IPS DF 19.7 (cell line): ENCODE measurements around the gene EIPR1.
"Not testable (repeated sequence)": the region's sequence is repeated elsewhere in the genome, so short reads cannot be mapped to it uniquely, and the experiment has no call there.

Source experiments
- DNase-seq: peaks from one replicate; pipeline ENCODE4 v3.0.0-alpha.2; 2013; ENCODE audit warnings: low read depth, low spot score

EIPR1 gene

DNA sequence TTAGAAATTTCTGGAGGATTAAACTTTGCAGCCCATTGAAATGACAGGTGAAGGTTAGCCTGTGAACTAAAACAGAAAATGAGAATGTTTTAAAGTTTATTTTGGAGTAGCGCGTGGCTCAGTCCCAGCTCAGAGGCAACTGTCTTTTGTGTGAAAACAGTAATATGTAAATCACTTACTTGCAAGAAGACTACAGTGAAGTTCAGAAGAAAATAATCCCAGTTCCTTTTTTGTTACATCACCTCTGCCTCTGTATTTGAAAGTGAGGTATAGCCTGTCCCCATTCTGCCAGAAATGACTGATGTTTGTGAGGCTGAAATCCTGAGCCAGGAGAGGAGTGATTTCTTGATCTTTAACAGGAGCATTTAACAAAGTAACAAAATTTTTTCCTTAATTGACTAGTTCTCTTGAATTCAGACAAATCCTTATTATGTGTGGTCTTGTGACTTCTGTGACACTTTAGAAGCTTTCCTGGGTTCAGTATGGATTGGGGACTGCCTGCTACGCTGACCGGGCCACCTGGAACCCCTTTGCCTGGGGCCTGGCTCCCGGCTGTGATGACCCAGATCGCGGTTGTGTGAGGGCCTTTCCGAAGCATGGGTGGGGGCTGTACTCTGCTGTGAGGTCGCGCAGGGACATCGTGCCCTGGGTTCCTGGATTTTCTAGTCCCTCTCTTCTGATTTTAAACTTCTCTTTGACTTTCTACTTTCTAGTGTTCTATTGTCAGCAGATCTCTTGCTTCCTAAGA lies 26.1 kb upstream of the EIPR1 start:
- no peak for DNase-seq

DNA sequence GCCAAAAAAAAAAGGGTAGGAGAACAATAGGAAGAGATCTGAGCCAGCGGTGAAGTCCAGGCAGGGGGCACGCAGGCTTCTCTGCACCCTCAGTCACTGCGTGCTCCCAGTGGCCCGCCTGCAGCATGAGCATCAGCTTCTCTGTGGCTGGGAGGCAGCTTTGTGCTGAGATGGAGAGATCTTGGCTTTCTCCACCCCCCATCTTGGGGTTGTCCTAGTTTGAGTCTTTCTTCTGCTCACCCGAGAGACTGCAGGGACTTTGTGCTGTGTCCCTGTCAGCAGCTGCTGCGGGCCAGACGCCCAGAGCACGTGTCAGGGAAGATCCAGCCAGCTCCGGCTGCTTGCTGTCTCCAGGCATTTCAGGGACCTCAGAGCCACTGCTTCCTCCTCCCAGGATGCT lies 22.2 kb upstream of the EIPR1 start:
- DNase-seq: no peak

DNA sequence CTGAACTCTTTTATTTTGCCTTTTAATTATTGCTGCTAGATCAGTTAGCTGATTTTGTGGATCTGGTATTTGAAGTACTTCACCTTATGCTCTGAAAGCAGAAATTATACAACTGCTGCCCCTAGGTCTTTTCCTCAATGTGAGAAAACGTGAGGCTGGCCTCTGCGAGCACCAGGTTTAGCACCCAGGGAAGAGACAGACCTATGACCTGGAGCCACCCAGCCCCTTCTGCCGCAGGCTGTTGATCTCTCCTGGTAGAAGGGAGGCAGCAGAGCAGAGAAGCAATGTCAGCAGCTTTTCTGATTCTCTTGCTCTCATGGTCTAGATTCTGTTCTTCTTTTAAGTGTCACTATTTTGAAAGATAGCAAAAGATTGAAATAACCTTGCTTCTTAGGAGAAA lies 21.8 kb upstream of the EIPR1 start:
- no peak for DNase-seq

DNA sequence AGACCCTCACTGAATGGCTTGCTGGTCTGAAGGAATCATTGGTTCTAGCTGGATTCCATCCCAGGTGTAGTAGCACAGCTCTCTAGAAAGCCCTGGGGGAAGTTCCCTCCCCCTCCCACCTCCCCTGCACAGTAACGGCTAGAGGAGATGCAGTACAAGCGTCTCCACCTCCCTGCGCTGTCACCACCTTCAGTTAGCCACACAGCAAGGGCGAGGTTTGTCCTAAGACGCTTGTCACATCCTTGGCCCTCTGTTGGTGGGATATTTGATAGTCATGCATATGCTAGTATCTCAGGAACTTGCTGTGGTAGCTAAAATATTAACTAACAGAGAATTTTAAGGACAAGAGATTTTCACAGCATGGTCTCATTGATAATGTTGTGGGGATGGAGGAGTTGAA lies 21.2 kb upstream of the EIPR1 start:
- DNase-seq: no peak

DNA sequence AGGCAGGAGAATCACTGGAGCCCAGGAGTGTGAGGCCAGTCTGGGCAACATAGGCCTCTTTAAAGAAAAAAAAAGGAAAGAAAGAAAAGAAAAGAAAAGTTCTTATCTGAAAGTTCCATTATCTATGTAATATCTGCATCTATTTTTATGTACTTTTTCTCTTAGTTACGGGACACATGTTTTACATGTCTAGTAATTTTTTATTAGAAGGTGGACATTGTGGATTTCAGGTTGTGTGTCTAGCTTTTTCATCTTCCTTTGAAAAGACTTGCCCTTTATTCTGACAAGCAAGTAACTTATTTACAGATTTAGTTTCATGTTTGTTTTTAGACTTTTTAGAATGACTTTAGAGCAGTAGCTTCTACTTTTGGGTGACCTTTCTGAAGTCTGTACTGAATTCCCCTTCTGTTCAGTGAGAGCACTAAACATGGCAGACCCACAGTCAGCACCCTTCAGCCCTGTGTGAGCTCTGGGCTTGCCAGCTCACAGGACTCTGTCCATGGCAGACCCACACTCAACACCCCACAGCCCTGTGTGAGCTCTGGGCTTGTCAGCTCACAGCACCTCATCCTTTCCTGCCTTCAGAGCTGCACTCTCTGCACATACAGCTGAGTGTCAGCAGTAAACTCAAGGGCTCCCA lies 19.4 kb upstream of the EIPR1 start:
- no peak for DNase-seq

DNA sequence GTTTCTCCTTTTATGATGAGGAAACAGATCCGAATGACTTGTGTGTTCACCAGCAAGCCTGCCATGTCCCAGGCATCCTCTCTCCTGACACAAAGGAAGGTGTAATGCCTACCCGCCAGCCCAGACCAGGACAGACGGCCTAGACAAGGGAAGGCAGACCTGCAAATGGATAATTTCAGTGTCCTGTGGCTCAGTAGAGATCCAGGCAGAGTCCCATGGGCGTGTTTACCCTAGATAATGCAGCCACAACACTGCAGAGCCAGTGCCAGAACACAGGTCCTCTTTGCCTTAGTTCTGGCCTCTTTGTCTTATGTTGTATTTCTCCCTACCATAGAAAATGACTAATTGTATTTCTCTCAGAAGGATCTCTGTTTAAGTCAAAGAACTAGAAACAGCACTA lies 14.6 kb upstream of the EIPR1 start:
- no peak for DNase-seq

DNA sequence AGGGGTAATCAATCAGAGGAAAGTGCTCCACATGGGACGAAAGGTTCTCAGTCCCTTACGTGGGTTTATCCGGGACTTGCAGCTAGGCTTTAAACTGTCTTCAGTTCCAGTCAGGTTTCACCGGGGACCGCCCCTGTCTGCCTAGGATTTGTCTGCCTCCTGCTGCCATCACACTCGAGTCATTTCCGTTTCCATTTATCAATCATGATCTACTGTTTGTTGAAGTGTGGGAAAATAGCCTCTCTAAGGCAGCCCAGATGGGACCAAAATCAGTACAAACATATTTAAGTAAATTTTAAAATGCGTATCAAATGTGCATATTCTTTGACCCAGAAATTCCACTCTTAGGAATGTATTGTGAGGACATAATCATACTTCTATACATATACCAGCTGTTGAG lies 12.4 kb upstream of the EIPR1 start:
- DNase-seq: no peak

DNA sequence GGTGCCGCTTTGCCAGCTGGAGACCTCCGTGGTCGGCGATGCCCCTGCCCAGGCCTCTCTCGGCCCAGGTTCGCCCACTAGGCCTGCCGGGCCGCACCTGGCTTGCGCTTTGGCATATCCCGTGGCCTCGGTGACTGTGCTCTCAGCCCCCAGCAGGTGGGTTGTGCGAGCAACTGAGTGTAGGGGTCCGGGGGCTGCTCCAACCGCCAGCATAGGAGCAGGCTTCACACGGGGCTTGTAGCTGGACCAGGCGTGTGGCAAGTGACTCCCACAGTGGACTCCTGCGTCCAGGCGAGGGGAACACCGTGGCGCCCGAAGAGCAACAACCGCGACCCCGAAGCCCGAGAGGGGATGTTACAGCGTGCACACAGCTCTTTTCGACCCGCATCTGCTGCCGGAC lies 11.6 kb upstream of the EIPR1 start:
- no peak for DNase-seq

DNA sequence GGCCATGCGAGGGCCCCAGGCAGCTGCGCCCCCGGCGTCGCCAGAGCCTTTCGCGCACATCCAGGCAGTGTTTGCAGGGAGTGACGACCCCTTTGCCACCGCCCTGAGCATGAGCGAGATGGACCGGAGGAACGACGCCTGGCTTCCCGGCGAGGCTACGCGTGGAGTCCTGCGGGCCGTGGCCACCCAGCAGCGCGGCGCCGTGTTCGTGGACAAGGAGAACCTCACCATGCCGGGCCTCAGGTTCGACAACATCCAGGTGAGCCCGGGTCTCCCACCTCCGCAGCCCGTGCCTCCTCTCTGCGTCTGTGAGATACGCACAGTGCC lies 10.8 kb upstream of the EIPR1 start:
- DNase-seq: no peak

DNA sequence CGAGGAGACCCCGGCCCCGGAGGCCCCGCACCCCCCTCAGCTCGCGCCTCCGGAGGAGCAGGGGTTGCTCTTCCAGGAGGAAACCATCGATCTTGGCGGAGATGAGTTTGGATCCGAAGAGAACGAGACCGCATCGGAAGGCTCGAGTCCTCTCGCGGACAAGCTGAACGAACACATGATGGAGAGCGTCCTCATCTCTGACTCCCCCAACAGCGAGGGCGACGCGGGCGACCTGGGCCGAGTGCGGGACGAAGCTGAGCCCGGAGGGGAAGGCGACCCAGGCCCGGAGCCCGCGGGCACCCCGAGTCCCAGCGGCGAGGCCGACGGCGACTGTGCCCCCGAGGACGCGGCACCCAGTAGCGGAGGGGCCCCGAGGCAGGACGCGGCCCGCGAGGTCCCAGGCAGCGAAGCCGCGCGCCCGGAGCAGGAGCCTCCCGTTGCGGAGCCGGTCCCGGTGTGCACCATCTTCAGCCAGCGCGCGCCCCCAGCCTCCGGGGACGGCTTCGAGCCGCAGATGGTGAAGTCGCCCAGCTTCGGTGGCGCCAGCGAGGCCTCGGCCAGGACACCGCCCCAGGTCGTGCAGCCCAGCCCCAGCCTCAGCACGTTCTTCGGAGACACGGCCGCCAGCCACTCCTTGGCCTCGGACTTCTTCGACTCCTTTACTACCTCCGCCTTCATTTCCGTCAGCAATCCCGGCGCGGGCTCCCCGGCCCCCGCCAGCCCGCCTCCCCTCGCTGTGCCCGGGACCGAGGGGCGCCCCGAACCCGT lies 10.2 kb upstream of the EIPR1 start:
- no peak for DNase-seq

DNA sequence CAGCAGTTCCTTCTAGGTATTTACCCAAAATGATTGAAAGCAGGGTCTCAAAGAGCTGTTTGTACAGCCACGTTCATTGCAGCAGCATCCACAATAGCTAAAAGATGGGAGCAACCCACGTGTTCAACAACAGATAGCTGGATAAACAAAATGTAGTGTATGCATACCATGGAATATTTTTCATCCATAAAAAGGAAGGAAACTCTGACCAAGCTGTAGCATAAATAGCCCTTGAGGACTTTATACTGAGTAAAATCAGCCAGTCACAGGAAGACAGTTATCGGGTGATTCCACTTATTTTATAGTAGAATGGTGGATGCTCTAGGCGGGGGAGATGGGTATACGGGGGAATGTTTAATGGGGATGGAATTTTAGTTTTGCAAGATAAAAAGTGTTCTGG lies 9.4 kb upstream of the EIPR1 start:
- DNase-seq: no peak

DNA sequence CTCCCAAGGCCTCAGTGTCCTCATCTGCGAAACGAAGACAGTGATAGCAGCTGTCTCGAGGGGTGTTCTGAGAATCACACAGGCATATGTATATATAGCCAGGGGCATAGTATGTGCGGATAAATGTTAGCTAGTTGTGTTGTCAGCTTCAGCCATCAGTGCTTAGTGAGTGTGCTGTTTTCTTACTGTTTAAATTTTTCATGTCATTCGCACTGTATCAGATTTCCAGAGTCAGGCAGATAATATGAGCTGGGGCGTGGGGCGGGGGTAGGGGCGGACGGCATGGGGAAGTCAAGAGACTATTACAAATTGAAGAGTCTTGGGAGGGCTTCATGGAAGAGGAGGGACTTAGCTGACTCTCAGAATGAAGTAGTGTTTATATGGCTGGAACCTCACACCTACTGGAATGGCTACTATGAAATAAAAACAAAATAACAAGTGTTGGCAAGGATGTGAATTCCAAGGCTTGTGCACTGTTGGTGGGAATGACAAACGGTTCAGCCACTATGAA lies 8.9 kb upstream of the EIPR1 start:
- DNase-seq: no peak

DNA sequence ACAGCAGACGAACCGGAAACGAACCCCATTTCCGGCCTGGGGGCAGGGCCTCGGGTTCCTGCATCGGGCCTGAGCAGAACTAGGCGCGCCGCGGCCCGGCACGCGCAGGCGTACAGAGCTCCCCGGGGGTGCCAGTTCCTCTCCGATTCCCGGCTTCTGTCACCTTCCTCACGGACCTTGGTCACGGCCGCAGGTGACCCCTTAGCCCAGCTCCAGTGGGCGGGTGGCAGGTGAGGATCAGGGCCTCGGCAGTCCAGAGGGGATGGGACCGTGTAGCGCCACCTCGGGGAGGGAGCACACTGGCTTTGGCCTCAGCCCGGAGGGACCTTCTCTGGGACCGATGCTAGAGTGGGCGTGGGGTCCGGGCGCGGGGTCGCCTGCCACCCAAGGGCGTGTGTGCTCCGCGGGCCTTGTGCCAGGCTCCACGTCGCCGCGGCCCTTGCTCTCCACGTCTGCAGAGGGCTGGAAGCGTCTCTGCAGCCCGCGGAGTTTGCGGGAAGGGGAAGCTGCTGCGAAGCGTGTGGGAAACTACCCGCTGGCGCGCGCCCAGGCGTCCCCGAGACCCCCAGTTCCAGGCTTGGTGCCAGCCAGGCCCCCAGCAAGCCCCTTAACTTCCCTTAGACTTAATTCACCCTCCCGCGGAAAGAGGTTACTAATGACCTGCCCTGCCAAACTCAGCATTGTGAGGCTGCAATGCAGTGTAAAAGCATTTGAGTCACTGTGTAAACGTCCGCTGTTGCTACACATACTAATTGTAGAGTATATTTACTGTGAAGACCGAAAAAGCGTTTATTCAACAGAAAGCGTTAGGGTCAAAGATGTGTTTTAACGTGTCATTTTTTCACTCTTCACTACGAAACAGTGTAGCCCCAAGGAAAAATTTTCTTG lies 2.3 kb upstream of the EIPR1 start, which contains the start of gene TRAPPC12:
Gene TRAPPC12 (plus strand): TSS at position 48 of the 888 bp plus-strand sequence. CDS start 7,930 bp downstream, outside the sequence.
- peak; percentile 74 for DNase-seq

DNA sequence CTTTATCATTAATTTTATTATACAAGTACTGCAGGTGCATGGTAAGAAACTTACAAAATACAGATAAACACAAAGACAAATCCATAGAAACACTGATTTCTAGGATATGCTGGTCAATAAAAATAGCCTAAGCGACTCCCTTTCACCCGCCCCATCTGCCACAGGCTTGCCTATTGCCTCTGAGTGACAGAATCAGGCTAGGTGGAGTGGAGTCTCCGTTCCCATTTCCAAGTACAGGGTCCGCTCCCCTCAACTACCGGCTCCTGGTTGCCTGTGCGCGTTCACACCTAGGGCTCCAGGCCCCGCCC lies 1.7 kb upstream of the EIPR1 start:
- DNase-seq: no peak

DNA sequence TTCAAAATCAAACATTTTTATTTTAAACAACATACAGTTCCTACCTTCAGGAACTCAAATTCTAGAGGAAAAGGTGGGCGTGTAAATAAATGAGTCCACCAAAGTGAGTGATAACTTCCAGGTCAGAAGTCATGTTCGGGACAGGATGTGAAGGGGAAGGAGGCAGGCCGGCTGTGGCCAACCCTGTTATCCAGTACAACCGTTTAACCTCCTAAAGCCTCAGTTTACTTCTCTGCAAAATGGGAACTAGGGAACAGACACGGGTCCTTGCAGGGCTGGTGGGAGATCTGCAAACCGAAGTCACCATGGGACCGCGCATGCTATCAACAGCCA lies 373 bp downstream of the EIPR1 start:
- DNase-seq: no peak

DNA sequence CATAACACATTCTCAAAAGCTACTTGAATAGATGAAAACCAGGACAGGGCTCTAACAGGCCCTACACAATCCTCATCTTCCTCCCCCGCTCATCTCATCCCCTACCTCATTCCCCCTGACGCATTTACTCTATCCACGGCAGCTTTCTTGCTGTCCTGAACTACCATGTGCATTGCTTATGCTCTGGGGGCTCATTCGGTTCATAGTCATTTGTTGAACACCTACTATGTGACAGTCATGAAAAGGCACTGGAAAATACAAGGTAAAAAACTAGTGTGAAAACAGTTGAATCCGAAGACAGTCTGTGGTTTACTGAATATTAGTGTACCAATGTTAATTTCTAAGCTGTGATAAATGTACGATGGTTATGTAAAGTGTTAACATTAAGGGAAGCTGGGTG lies 797 bp downstream of the EIPR1 start:
- no peak for DNase-seq

DNA sequence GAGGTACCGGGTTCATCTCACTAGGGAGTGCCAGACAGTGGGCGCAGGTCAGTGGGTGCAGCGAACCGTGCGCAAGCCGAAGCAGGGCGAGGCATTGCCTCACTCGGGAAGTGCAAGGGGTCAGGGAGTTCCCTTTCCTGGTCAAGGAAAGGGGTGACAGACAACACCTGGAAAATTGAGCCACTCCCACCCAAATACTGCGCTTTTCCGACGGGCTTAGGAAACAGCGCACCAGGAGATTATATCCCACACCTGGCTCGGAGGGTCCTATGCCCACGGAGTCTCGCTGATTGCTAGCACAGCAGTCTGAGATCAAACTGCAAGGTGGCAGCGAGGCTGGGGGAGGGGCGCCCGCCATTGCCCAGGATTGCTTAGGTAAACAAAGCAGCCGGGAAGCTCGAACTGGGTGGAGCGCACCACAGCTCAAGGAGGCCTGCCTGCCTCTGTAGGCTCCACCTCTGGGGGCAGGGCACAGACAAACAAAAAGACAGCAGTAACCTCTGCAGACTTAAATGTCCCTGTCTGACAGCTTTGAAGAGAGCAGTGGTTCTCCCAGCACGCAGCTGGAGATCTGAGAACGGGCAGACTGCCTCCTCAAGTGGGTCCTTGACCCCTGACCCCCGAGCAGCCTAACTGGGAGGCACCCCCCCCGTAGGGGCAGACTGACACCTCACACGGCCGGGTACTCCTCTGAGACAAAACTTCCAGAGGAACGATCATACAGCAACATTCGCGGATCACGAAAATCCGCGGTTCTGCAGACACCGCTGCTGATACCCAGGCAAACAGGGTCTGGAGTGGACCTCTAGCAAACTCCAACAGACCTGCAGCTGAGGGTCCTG lies 8.1 kb downstream of the EIPR1 start:
- not testable (repeated sequence) for DNase-seq

DNA sequence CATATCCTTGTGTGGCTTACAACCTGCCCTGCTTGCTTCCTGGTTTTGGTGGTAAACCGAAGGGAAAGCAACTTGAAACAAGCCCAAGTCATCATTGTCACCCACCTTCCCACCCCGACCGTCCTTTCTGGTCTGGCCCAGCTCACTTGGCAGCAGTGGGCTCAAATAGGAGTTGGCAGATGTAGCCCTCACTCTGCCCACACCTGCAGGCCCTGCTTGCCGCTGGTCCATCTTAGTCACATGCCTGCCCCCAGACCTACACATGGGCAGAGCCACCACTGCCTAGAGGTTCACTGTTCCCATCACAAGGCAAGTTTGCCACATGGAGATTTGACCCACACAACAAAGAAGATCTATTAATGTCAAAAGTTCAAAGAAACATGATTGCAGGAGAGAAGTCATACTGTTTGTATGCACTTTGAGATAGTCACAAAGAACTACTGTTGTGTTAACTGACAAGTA lies 9.3 kb downstream of the EIPR1 start:
- no peak for DNase-seq

DNA sequence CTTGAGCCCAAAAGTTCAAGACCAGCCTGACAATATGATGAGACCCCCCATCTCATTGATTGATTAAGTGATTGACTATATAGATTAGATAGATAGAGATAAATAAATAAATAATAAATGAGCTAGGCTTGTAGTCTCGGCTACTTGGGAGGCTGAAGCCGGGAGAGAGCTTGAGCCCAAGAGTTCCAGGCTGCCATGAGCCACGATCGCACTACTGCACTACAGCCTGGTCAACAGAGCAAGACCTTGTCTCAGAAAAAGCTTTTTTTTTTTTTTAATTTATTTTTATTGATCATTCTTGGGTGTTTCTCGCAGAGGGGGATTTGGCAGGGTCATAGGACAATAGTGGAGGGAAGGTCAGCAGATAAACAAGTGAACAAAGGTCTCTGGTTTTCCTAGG lies 12.4 kb downstream of the EIPR1 start:
- no peak for DNase-seq

DNA sequence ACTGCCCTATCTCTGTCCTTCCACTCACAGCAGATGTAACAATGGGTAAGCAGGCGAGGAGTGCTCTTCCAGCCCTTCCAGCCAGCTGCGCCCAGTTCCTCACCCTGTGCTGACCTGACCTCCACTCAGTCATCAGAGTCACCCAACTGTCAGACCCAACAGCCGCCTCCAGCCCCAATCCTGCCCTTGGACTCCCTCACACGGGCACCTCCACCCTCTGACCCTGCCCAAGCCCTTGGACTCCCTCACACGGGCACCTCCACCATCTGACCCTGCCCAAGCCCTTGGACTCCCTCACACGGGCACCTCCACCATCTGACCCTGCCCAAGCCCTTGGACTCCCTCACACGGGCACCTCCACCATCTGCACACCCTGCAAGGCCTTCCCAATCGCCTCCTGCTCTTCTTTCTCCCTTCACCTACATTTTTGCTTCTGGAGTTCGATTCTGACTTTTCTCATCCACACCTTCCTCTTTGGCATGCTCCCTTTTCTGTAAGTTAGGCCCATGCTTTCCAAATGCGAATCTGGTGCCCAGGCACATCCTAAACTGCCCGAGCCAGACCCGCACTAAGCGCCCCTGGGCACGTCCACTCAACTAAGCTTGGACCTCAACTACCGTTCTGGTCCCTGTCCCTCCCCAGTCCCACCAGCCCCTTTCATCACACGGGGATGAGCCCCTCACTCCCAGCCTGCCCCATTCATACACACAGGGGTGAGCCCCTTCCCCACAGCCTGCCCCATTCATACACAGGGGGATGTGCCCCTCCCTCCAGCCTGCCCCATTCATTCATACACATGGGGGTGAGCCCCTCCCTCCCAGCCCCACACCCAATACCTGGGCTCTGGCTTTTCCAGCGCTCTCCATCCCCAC lies 15.9 kb downstream of the EIPR1 start:
- DNase-seq: no peak
